ENCODE measurements around the gene MMS22L.
"Not testable (repeated sequence)": the region's sequence is repeated elsewhere in the genome, so short reads cannot be mapped to it uniquely, and the experiment has no call there.

MMS22L gene

DNA sequence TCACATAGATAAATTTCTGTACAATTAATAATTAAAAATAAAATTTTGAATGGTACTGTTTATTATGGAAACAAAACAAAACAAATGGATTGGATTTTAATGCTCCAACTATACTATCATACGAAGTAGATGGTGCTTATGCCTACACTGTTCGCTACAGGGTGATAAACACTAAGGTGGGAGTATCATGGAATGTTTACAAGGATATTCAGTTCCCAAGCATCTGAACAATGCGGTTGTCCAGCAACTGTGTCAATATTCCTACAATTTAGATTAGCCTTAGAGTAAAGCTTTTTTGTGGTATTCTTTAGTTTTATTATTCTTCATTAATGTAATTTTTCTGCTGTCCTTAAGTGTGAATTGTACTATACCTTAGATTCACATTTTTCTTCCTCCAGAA lies 105.1 kb downstream of the MMS22L start:
- no peak for TF ChIP-seq CTCF (conservative IDR thresholded peaks at IDR 0.05; ENCODE audit: low read depth, low read length)
- DNase-seq (ENCODE audit: low read depth) = peak; percentile 27

GRCh38 chr6:97176468-97176867 lies 106.5 kb downstream of the MMS22L start:
- no peak overlapping the region for H3K4me3 ChIP-seq (ENCODE audit: low read depth, low read length)
- no peak for DNase-seq (ENCODE audit: low read depth)
- no peak for TF ChIP-seq CTCF (conservative IDR thresholded peaks at IDR 0.05; ENCODE audit: low read depth, low read length)

More for the DNA sequence above, 105.1 kb downstream of the MMS22L start:
- no peak overlapping the region for H3K4me3 ChIP-seq (ENCODE audit: low read depth, low read length)

- TF ChIP-seq CTCF (conservative IDR thresholded peaks at IDR 0.05; ENCODE audit: low read depth, low read length) = no peak
- H3K4me3 ChIP-seq (ENCODE audit: low read depth, low read length) = no peak overlapping the region
- DNase-seq (ENCODE audit: low read depth) = no peak
Observed at GRCh38 chr6:97175806-97176205, 107.2 kb downstream of the MMS22L start.

DNA sequence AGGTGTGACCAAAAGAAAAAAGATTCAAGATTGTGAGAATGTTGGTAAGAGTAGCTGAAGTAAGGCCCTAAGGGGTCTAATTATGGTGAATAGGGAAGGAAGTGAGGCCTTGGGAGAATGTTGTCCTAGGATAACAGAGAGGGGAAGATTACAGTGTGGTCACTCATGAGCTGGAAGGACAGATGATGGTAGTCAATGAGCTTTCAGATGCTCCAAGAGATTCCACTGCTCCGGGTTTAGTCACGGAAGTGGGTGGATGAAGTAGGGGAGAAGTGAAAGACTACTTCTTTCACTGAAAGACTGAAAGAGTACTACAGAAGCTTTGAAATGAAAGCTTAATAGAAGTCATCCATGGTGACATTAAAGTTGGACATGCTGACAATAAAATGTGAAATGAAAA lies 108.5 kb downstream of the MMS22L start:
- no peak for TF ChIP-seq CTCF (conservative IDR thresholded peaks at IDR 0.05; ENCODE audit: low read depth, low read length)
- DNase-seq (ENCODE audit: low read depth) = no peak
- H3K4me3 ChIP-seq (ENCODE audit: low read depth, low read length) = no peak overlapping the region

- no peak overlapping the region for H3K4me3 ChIP-seq (ENCODE audit: low read depth, low read length)
- DNase-seq (ENCODE audit: low read depth) = peak; percentile 12
- no peak for TF ChIP-seq CTCF (conservative IDR thresholded peaks at IDR 0.05; ENCODE audit: low read depth, low read length)
Observed at GRCh38 chr6:97160280-97160679, 122.7 kb downstream of the MMS22L start.

GRCh38 chr6:97155447-97155846 lies 127.6 kb downstream of the MMS22L start:
- not testable (repeated sequence) for DNase-seq (ENCODE audit: low read depth); H3K4me3 ChIP-seq (ENCODE audit: low read depth, low read length)

DNA sequence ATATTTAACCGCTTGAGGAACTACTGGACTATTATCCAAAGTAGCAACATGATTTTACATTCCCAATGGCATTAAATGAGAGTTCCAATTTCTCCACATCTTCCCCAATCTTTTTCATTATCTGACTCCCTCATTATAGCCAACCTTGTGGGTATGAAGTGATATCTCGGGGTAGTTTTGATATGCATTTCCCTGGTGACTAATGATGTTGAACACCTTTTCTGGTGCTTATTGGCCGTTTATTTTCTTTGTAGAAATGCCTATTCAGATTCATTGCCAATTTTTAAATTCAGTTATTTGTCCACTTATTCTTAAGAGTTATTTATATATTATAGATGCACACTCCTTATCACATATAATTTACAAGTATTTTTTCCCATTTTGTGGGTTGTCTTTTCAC lies 129.0 kb downstream of the MMS22L start:
- H3K4me3 ChIP-seq (ENCODE audit: low read depth, low read length) = no peak overlapping the region
- TF ChIP-seq CTCF (conservative IDR thresholded peaks at IDR 0.05; ENCODE audit: low read depth, low read length) = no peak
- no peak for DNase-seq (ENCODE audit: low read depth)

- H3K4me3 ChIP-seq (ENCODE audit: low read depth, low read length) = no peak overlapping the region
- TF ChIP-seq CTCF (conservative IDR thresholded peaks at IDR 0.05; ENCODE audit: low read depth, low read length) = no peak
- no peak for DNase-seq (ENCODE audit: low read depth)
Observed at GRCh38 chr6:97151601-97152000, 131.4 kb downstream of the MMS22L start.
